Aorta (tissue), 5 donors: ENCODE measurements around the gene CDK14. TPM values are rescaled to one million over a fixed set of nuclear protein-coding genes. Genes with fewer than 3 reads are reported as not detected.
"Not testable (repeated sequence)": the region's sequence is repeated elsewhere in the genome, so short reads cannot be mapped to it uniquely, and the experiment has no call there.

ENCODE experiments used
- ATAC-seq: fragments of 200-7000 bp; cut with Tn5 transposase; one replicate; pipeline ENCODE4 v1.9.1; 2022; ENCODE audit warnings: moderate library complexity; ENCODE audit not compliant: low FRiP score
- DNase-seq, 2 donors: peaks; one replicate each; pipeline ENCODE4 v3.0.0-alpha.2; 2020
- H3K27ac ChIP-seq, 2 donors: one replicate each; pipeline ENCODE4 v1.5.1; 2013; ENCODE audit warnings: low read length in 2 of 2, mild to moderate bottlenecking in 2 of 2, moderate library complexity in 2 of 2, control low read depth in 1 of 2, inconsistent platforms in 1 of 2, low read depth in 1 of 2
- H3K27me3 ChIP-seq, 2 donors: one replicate each; pipeline ENCODE4 v1.6.1; 2013; ENCODE audit warnings: control low read depth in 1 of 2, low read length in 1 of 2, mild to moderate bottlenecking in 1 of 2, moderate library complexity in 1 of 2; ENCODE audit not compliant: insufficient read depth in 2 of 2, control insufficient read depth in 1 of 2
- H3K36me3 ChIP-seq, 2 donors: one replicate each; pipeline ENCODE4 v1.6.1; 2013; ENCODE audit warnings: control low read depth in 1 of 2, low read length in 1 of 2, mild to moderate bottlenecking in 1 of 2; ENCODE audit not compliant: insufficient read depth in 2 of 2, control insufficient read depth in 1 of 2
- H3K4me1 ChIP-seq, 2 donors: one replicate each; pipeline ENCODE4 v1.6.1; 2013; ENCODE audit warnings: low read length in 2 of 2, control low read depth in 1 of 2, mild to moderate bottlenecking in 1 of 2, moderate library complexity in 1 of 2; ENCODE audit not compliant: insufficient read depth in 2 of 2, control insufficient read depth in 1 of 2
- H3K4me3 ChIP-seq, 2 donors: one replicate each; pipeline ENCODE4 v1.5.1; 2013; ENCODE audit warnings: low read length in 2 of 2, control low read depth in 1 of 2, mild to moderate bottlenecking in 1 of 2
- H3K9me3 ChIP-seq: one replicate; pipeline ENCODE4 v1.6.1; 2013; ENCODE audit warnings: mild to moderate bottlenecking, low read length; ENCODE audit not compliant: control insufficient read depth
- WGBS, 2 donors: extraction: QIAGEN DNeasy Blood & Tissue Kit; methylation state at CpG; one replicate each; pipeline ENCODE4 v1.1.7; 2013; 5-methylcytosine and 5-hydroxymethylcytosine counted together
- intact Hi-C, 2 donors: fragments of 100-400 bp; cut with DNase I; formaldehyde crosslinking; loops; one replicate each; pipeline versions ENCODE4 v1.14.2 to v1.15.0; 2022
- polyA plus RNA-seq, 2 donors: library from polyadenylated mRNA; stranded (reverse); fragments of 200-250 nt; gene quantifications; one replicate each; pipeline ENCODE4 v1.2.3, GENCODE V29; 2013
- total RNA-seq, 2 donors: library from RNA; stranded (reverse); fragmentation: NEBNext Ultra II Directional; extraction: Animal tissue kit (Norgen Biotek cat#: 25700); gene quantifications; one replicate each; pipeline ENCODE4 v1.2.1, GENCODE V29; 2021
- donor health status: healthy with polysubstance abuse.
- donor health status: Bipolar disorder and iron deficiency.
- donor health status: DM: no; HTN: no; CAD: no.
- donor health status: DM: no; HTN: no; CAD: no.
- donor health status: DM: yes; HTN: yes; CAD: no.

Gene CDK14
- total and polyA plus RNA-seq, 4 donors: 4.6 to 72.4 (median 29.5) TPM

DNA sequence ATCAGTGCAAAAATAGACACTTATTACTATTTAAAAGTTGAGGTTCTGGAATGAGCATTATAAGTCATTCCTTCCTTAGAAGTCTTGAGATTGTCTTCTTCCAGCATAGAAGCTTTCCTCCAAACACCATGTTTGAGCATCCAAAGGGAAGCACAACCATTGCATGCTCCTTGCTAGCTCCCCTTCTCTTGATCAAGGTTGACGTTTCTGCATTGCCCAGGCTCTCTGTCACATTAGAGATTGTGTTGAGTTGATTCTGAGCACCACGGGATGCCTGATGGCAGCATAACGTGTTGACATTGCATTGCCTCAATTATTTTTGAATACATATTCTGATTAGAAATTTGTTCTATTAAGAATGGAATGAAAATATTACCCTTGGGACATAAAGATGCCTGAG lies 322.2 kb downstream of the CDK14 start:
- no peak for DNase-seq
- no peaks in the 10 kb centered on the region for H3K9me3 ChIP-seq
- ATAC-seq: no peak
- H3K27me3 ChIP-seq: no peaks in the 10 kb centered on the region
- intact Hi-C loops: no loop called here
- H3K4me1 ChIP-seq: peaks cover 0 to 3% of the 10 kb centered on the region in 2 donors
- no peak overlapping the region for H3K27ac ChIP-seq
- 70 to 73% methylated on average over 3 of the region's 3 CpGs for WGBS, 2 donors
- H3K4me3 ChIP-seq: no peak overlapping the region
- peaks cover 0 to 3% of the 10 kb centered on the region in 2 donors for H3K36me3 ChIP-seq

DNA sequence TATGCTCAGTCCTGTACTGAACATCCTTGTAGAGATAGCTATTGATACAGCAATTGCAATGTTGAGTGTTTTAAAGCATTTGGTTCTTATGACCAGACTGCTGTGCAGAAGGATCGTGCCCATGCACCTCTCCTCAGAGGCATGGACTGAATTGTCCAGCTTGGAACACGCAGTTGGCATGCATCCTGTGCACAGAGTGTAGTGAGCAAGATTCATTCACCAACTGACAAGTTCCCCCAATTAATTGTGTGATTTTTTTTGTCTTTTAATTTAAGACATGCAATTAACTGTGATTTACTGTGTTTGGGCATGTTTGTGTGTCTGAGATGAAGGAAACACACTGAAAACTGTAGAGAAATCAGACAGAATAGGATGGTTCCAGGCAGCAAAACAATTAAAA lies 323.7 kb downstream of the CDK14 start:
- H3K9me3 ChIP-seq: no peaks in the 10 kb centered on the region
- no peaks in the 10 kb centered on the region for H3K27me3 ChIP-seq
- peaks cover 0 to 3% of the 10 kb centered on the region in 2 donors for H3K36me3 ChIP-seq
- H3K27ac ChIP-seq: no peak overlapping the region
- ATAC-seq: no peak
- DNase-seq: no peak
- no peak overlapping the region for H3K4me3 ChIP-seq
- intact Hi-C loops: no loop called here
- no peaks in the 10 kb centered on the region for H3K4me1 ChIP-seq
- WGBS, 2 donors: 69 to 81% methylated on average over 2 of the region's 2 CpGs

DNA sequence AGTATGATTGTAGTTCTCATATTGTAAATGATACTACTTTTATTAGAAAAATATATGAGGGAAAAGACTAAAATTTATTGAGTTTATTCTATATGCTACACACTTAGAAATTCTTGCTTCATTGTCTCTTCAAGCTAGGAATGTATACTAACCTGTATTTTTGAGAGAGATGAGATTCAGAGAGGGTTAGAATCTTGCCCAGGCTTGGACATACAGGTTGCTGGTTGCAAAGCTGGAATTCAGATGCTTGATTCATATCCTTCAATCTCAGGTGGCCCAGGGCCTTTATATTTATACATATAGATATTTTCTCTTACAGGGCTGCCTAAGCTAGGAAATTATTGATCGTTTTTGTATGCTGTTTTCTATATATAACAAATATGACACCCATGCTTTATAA lies 324.2 kb downstream of the CDK14 start:
- no peaks in the 10 kb centered on the region for H3K27me3 ChIP-seq
- ATAC-seq (no peak), DNase-seq (no peak)
- WGBS, 2 donors: 84 to 88% methylated on average over 1 of the region's 1 CpG
- H3K4me1 ChIP-seq: no peaks in the 10 kb centered on the region
- no peak overlapping the region for H3K27ac ChIP-seq
- H3K36me3 ChIP-seq: peaks cover 0 to 3% of the 10 kb centered on the region in 2 donors
- intact Hi-C loops: no loop called here
- H3K4me3 ChIP-seq: no peak overlapping the region
- no peaks in the 10 kb centered on the region for H3K9me3 ChIP-seq

DNA sequence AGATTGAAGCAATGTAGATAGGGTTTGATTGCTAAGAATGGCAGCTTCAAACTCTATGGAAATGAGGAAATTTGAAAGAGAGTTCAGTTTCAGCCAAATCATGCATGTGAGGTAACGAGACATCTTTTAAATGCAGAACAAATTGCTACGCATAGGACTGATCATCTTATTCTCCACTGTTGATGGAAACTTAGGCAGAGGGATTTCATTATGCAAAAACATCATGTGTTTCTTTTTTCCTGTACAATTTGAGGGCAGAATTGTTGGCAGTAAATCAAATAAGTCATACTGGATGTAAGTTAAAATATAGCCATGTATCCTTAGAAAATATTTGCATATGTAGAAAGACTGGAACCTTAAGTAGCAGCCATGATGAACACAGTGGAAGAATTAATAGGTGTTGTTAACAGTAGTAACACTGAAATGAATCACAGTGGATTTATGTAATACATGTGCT lies 327.4 kb downstream of the CDK14 start:
- 96 to 100% methylated on average over 2 of the region's 2 CpGs for WGBS, 2 donors
- intact Hi-C loops: no loop called here
- H3K4me1 ChIP-seq: no peaks in the 10 kb centered on the region

DNA sequence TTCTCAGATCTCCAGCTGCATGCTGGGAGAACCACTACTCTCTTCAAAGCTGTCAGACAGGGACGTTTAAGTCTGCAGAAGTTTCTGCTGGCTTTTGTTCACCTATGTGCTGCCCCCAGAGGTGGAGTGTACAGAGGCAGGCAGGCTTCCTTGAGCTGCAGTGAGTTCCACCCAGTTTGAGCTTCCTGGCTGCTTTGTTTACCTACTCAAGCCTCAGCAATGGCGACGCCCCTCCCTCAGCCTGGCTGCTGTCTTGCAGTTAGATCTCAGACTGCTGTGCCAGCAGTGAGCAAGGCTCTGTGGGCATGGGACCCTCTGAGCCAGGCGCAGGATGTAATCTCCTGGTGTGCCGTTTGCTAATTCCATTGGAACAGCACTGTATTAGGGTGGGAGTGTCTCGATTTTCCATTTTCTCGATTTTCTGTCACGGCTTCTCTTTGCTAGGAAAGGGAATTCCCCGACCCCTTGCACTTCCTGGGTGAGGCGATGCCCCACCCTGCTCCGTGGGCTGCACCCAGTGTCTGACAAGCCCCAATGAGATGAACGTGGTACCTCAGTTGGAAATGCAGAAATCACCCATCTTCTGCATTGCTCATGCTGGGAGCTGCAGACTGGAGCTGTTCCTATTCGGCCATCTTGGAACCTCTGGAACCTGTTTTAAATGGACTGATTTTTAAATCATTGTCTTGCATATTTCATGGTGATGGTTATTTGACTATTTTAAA lies 332.7 kb downstream of the CDK14 start:
- DNase-seq, H3K9me3 ChIP-seq, H3K27ac ChIP-seq, H3K4me3 ChIP-seq, H3K27me3 ChIP-seq, H3K4me1 ChIP-seq, H3K36me3 ChIP-seq, ATAC-seq, intact Hi-C loops: not testable (repeated sequence)
- 91 to 94% methylated on average over 13 of the region's 13 CpGs for WGBS, 2 donors

More for the DNA sequence above, 327.4 kb downstream of the CDK14 start:
- Histone ChIP-seq H3K27ac (no peak overlapping the region), H3K4me3 (no peak overlapping the region), H3K36me3 (no peaks in the 10 kb centered on the region), H3K27me3 (no peaks in the 10 kb centered on the region), H3K9me3 (no peaks in the 10 kb centered on the region)
- DNase-seq (no peak), ATAC-seq (no peak)

DNA sequence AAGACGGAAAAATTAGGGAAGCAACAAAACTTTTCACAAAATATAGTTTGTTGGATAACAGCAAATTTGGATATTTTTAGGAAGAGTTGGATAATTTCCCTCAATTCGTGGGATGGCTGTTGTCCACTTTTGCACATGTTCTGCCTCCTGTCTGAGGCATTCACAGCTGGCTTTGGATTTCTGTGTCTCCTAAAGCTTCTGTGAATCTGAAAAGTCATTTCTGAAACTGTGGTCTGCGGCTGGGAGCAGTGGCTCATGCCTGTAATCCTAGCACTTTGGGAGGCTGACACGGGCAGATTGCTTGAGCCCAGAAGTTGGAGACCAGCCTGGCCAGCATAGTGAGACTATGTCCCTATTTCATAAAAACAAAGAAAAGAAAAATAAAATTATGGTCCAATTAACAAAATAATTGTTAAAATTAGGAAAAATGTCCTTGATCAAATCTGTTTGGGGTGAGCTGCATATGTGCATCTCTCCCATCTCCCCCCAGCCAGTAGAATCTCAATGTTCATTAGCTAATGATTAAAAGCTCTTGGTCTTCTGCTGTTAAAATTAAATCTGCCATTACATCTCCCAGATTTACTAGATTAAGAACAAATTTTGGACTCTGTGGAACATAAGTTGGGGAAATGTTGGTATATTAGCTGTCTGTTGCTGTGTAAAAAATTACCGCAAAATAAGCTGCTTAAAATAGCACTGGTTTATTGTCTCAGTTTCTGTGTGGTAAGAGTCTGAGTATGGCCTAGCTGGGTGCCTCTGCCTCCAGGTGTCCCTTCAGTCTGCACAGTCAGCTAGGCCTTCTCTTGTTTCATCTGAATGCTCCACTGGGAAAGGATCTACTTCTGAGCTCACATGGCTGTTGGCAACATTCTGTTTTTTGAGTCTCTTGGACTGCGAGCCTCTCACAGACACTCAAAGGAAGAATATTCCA lies 336.1 kb downstream of the CDK14 start:
- no peak for ATAC-seq
- 77 to 92% methylated on average over 6 of the region's 6 CpGs for WGBS, 2 donors
- no peaks in the 10 kb centered on the region for H3K36me3 ChIP-seq
- H3K27me3 ChIP-seq: no peaks in the 10 kb centered on the region
- H3K4me1 ChIP-seq: no peaks in the 10 kb centered on the region
- DNase-seq: no peak
- intact Hi-C loops: no loop called here
- no peaks in the 10 kb centered on the region for H3K9me3 ChIP-seq
- H3K27ac ChIP-seq: no peak overlapping the region
- no peak overlapping the region for H3K4me3 ChIP-seq

DNA sequence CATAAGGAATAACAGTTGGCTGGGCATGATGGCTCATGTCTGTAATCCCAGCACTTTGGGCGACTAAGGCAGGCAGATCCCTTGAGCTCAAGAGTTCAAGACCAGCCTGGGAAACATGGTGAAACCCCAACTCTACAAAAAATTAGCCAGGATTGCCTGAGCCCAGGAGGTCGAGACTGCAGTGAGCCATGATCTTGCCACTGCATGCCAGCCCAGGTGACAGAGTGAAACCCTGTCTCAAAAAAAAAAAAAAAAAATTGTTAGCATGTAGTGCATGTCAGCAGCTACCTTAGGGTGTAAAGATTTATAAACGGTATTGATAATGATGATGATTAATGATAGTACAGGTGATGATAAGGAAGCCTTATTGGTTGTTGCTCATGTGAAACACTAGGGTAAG lies 336.9 kb downstream of the CDK14 start:
- WGBS, 2 donors: 92 to 94% methylated on average over 3 of the region's 3 CpGs
- ATAC-seq (no peak), DNase-seq (no peak)
- no peaks in the 10 kb centered on the region for H3K36me3 ChIP-seq
- no peaks in the 10 kb centered on the region for H3K9me3 ChIP-seq
- intact Hi-C loops: no loop called here
- no peak overlapping the region for H3K27ac ChIP-seq
- H3K4me3 ChIP-seq: no peak overlapping the region
- H3K27me3 ChIP-seq: no peaks in the 10 kb centered on the region
- no peaks in the 10 kb centered on the region for H3K4me1 ChIP-seq

DNA sequence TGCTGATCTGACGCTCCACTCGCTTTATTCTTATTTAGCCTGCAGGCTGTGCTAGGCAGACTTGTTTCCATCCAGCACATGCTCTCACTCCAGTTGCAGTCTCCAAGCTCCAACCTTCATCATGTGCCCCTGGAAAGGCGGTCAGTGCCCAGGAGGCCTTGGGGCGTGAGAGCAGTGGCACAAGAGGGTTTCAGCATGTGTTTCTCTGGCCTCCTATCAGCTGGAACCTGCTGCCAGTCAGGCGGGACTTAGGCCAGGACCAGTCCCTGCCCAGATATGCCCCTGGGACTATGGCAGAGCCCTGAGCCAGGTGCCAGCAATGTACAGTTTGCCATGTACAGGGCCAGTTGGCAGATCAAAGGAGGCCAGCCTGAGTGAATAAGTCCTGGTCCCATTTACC lies 337.9 kb downstream of the CDK14 start:
- no peaks in the 10 kb centered on the region for H3K36me3 ChIP-seq
- H3K27ac ChIP-seq: peak overlapping the region in 1 of 2 donors; percentile 12
- H3K27me3 ChIP-seq: no peaks in the 10 kb centered on the region
- intact Hi-C loops: no loop called here
- 16 to 22% methylated on average over 5 of the region's 5 CpGs for WGBS, 2 donors
- no peaks in the 10 kb centered on the region for H3K4me1 ChIP-seq
- peak in 1 of 2 donors; percentile 51 for DNase-seq
- H3K9me3 ChIP-seq: no peaks in the 10 kb centered on the region
- peak; percentile 89 for ATAC-seq
- no peak overlapping the region for H3K4me3 ChIP-seq
